NOMO-1 (cell line): ENCODE measurements around the gene ATP13A3.

Experiments used
- DNase-seq, 2 experiments: peaks; one replicate each; lab custom pipeline; 2025; ENCODE audit not compliant: unreplicated experiment in 2 of 2; lab: John Stamatoyannopoulos, UW

Gene ATP13A3

GRCh38 chr3:194481525-194482195 is 5.1 kb downstream of the ATP13A3 start:
- DNase-seq = peak in 1 of 2 experiments; percentile 24

DNA sequence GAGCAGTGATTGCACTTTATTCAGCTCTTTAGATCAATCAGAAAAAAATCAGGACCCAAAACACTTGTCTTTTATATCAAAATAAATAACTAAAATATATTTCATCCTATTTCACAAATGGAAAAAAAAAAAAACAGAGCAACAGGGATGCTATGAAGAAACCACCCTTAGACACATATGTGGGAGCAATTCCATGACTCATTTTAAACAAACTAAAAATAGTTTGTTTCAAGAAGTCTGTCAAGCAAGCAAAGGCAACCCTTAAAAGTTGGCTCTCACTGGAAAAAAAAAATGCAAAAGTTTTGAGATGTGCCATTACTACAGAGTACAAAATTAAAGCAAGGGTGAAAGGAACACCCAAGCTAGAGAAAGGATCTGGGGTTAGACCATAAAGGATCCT is 5.7 kb downstream of the ATP13A3 start:
- peak in 1 of 2 experiments; percentile 33 for DNase-seq

DNA sequence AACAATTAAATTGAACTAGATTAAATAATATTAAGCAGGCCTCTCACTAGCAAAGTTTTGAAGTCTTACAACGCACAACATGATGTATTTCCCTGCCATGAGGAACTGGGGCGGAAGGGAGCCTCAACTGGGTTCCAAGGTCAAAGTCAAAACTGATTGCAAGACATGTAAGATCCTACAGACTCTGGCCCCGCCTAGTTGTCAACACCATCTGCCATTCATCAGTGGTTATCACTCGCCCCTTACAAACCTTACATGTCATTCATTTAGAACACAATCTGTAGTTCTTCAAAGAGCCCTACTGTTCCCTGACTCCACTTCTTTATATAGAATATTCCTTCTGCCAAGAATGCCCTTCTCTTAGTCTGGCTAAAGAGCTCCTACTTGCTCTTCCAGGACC is 10.0 kb downstream of the ATP13A3 start:
- DNase-seq = peak; percentile 42 to 48

- DNase-seq = no peak
Measured at GRCh38 chr3:194475978-194476377, 10.8 kb downstream of the ATP13A3 start.

- DNase-seq = no peak
Measured at GRCh38 chr3:194475138-194475932, 11.5 kb downstream of the ATP13A3 start.

- DNase-seq = no peak
Measured at GRCh38 chr3:194474675-194475074, 12.1 kb downstream of the ATP13A3 start.

DNA sequence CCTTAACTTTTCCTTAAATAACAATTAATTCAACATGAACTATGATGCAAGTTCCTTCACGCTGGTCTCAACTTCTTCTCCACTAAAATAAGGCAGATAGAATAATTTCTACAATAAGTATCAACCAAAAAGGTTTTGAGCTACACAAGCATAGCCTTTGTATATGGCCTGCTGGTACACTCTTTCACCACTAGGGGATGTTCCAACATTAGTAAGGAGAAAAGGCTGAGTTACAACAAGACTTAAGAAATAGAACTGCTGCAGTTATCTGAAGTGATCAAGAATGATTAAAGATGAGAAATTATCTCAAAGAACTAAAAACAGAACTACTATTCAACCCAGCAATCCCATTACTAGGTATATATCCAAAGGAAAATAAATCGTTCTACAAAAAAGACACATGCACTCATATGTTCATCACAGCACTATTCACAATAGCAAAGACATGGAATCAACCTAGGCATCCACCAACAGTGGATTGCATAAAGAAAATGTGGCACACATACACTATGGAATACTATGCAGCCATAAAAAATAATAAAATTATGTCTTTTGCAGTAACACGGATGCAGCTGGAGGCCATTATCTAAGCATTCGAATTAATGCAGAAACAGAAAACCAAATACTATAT is 14.4 kb downstream of the ATP13A3 start:
- peak in 1 of 2 experiments; percentile 90 for DNase-seq

DNA sequence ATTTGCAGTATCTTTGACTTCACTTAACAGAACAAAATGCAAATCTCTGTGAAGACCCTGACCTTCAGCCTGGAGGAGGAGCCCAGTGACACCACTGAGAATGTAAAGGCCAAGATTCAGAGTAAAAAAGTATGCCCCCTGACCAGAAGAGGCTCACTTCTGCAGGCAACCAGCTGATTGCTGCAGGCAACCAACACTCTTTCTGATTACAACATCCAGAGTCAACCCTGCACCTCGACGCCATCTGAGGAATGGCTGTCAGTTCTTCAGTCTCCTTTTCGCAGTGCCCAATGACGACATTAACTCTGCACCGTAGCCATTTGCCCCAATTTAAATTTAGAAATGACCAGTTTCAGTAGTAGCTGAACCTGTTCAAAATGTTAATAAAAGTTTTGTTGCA is 14.9 kb downstream of the ATP13A3 start:
- DNase-seq = peak; percentile 41 to 59

DNA sequence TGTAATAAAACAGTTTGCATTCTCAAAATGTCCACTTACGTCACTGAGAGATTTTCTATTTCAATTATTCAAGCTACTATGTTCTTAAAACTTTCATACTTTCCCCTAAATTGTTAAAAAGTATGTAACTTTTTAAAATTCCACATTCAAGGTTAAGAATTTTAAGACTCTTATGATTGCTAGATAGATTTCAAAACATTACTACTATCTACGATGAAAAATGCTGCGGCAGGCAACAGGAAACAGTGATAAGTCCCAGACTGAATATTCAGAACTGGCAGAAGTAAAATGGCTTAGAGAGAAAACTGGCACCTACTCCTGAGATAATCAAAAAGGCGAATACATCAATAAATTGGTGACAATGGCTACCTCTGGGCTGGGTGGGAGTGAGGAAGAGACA is 16.2 kb downstream of the ATP13A3 start:
- DNase-seq = no peak

- no peak for DNase-seq
Measured at GRCh38 chr3:194469977-194470376, 16.8 kb downstream of the ATP13A3 start.

DNA sequence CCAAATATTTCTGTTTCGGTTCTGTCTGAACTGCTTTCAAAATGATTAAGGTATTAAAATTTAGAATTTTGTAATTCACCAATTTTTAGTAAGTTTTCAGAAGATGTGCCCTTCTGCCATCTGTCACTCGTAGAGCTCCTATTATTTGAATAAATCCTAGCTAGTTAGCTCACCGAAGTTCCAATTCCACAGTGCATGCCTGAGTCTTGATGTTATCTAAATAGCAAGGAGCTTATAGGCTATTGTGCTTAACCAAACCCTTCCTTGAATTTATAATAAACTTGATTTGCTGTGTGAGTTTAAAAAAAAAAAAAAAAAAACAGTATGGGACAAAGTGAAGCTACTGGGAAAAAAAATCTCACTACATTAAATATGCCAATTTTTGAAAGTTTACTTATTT is 18.7 kb downstream of the ATP13A3 start:
- DNase-seq = no peak

DNA sequence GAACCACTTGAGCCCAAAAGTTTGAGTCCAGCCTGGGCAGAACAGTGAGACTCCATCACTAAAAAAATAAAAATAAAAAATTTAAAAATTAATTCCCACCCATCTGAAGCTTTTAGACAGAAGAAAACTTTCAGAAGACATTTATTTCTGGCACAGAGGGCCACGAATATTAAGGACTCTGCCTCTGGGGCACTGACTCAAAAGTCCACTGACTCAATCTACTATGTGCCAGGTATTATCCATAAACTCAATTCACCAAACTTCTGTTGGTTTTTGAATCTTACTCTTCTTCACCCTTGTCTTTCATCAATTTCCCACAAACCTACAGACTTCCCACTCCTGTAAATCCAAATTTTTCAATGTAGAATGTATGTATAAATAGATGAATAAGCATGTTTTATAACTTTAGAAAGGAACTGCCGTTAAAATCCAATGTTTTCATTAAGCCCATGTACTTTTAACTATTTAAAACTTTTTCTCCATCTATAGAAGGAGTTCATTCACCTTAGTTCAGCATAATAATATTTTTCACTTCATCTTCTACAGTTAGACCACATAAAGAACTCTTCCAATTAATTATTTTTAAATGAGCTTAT is 19.9 kb downstream of the ATP13A3 start:
- no peak for DNase-seq

- DNase-seq = peak in 1 of 2 experiments; percentile 28
Measured at GRCh38 chr3:194465920-194466570, 20.8 kb downstream of the ATP13A3 start.

GRCh38 chr3:194465246-194465645 is 21.6 kb downstream of the ATP13A3 start:
- DNase-seq = no peak

GRCh38 chr3:194464692-194465091 is 22.1 kb downstream of the ATP13A3 start:
- DNase-seq = no peak

GRCh38 chr3:194462936-194463335 is 23.9 kb downstream of the ATP13A3 start:
- no peak for DNase-seq

DNA sequence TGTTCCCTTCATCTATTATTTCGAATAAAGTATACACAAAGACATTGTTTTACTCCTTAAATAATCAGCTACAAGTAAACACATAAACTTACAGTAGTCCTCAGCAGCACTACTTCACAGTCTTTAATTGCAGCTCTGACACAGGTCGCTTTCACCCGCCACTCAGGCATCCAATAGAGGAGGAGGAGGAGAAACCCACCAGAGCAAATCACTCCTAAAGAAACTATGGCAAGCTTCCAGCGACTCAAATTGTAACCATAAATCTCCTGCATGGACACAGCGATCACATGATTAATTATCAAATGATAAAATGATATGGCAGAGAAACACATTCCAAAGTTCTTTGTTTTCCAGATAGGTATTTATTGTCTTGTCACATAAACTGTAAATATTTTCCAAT is 26.2 kb downstream of the ATP13A3 start:
- no peak for DNase-seq

DNA sequence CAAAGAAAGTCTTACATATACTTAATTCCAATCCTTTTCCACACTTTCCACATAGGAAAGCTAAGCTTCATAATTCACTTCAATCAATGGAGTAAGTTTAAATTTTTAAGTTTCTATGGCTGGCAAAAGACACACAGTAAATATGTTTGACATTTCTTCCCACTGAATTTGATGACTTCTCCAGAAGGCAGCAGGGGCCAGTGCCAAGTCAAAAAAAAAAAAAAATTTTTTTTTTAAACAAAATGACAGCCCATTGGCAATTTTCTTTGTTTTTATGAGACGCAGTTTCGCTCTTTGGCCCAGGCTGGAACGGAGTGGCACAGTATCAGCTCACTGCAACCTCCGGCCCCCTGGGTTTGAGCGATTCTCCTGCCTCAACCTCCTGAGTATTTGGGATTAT is 28.7 kb downstream of the ATP13A3 start:
- DNase-seq = no peak

DNA sequence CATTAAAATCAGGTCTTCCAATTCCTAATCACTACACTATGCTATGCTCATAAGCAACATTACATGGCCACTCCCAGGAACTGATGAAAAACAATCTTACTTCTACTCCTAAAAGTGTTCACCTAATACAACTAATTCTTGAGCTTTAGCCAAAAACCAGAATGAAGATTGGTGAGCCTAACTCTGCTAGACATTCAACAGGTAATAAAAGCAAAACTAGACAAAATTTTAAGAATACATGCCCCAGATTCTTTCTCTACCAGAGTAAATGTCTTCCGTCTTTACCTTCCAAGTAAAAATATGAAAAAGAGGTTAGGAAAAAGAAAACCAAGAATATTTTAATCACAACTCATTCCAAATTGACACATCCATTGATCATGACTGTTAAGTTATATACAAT is 31.3 kb downstream of the ATP13A3 start:
- DNase-seq = no peak

DNA sequence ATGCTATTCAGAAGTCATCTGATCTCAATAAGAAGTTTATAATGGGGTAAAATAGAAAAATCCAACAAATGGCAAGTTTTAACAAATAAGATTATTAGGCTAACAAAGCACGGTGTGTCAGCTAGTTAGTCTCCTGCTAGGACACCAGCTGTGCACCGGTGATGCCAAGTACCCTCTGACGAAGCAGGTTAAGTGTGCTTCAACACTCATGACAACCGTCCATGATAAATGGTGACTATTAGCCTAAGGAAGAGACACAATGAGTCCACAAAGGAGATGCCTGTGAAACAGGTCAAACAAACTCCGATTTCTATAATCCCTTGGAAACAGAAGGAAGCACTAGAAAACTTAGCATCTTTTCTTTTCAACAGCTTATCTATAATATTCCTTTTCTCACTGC is 36.5 kb downstream of the ATP13A3 start:
- DNase-seq = no peak

GRCh38 chr3:194449913-194450312 is 36.9 kb downstream of the ATP13A3 start:
- no peak for DNase-seq
